Cardiac muscle cell (in vitro differentiated cells and primary cell): ENCODE results near the gene S100A2. TPM values are rescaled to one million over a fixed set of nuclear protein-coding genes. Genes with fewer than 3 reads are reported as not detected.

Experiments used
- DNase-seq, 2 donors: peaks; one replicate each; pipeline versions ENCODE4 v3.0.0 to v3.0.0-alpha.2; 2010 to 2017; ENCODE audit warnings: low read depth in 1 of 2, low spot score in 1 of 2
- H3K27ac ChIP-seq: fragments of 200-600 bp; sonication (generic); 2 replicates; pipeline ENCODE4 v1.5.1; 2016
- H3K27me3 ChIP-seq: fragments of 200-600 bp; sonication (generic); 2 replicates; pipeline ENCODE4 v1.6.0; 2016; ENCODE audit warnings: control low read depth
- H3K36me3 ChIP-seq: fragments of 200-600 bp; sonication (generic); 2 replicates; pipeline ENCODE4 v1.5.1; 2016; ENCODE audit warnings: control low read depth
- H3K4me1 ChIP-seq: fragments of 200-600 bp; sonication (generic); 2 replicates; pipeline ENCODE4 v1.8.1; 2017; ENCODE audit warnings: low read depth, mild to moderate bottlenecking, mixed run types
- H3K4me3 ChIP-seq: fragments of 200-600 bp; sonication (generic); 2 replicates; pipeline ENCODE4 v1.5.1; 2016; ENCODE audit warnings: mild to moderate bottlenecking
- H3K9me3 ChIP-seq: fragments of 200-600 bp; sonication (generic); 2 replicates; pipeline ENCODE4 v1.5.1; 2017; ENCODE audit warnings: low read depth, mild to moderate bottlenecking, control low read depth
- CTCF ChIP-seq: IDR thresholded peaks from 2 replicates; pipeline ENCODE4 v1.5.1; 2012; ENCODE audit warnings: low read depth, mild to moderate bottlenecking, low read length
- polyA plus RNA-seq: library from polyadenylated mRNA; unstranded; fragments of >200 nt; fragmentation: Nextera tagmentation; extraction: Ambion mirVana; gene quantifications from 2 replicates; pipeline ENCODE4 v1.2.1, GENCODE V29; 2016
- total RNA-seq: library from RNA; depleted of rRNA; stranded (reverse); fragments of >200 nt; gene quantifications from 2 replicates; pipeline ENCODE4 v1.2.3, GENCODE V29; 2016

The S100A2 gene
- total and polyA plus RNA-seq, 2 experiments from 2014 or later, result 2.3 TPM; not detected in 1

DNA sequence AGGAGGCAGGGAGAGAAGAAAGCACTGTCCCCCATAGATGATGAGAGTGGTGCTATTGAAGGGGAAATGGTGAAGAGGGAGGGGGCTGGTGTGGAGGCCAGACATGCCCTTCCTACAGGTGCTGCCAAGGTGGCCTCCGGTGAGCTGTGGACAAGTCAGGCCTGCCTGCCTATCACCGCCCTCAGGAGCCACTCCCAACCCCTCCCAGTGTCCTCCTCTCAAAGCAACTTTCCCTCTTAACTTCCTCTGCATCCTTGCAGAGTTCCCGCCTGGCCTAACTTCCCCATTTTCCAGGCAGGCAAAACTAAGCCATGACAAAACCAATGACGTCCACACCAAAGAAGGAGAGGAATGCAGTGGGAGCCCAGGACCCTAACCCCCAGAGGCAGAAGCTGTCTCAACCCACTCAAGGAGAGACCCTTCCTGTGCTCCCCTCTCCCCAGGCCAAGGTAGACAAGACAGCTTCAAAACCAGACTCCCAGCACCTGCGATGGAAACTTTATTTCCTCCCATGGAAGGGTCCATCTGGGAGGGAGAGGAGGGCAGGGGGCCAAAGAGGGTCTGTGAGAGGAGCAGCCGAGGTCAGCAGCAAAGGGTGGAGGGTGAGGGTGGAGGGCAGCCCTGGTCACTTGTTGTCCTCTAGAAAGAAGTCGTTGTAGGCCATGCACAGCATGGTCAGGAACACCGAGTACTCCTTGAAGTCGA is 28.8 kb downstream of the S100A2 start:
- H3K36me3 ChIP-seq, result no peaks in the 10 kb centered on the region
- H3K9me3 ChIP-seq, result no peaks in the 10 kb centered on the region
- H3K4me3 ChIP-seq, result no peak overlapping the region
- no peak for DNase-seq
- no peak for TF ChIP-seq CTCF
- peaks cover 11% of the 10 kb centered on the region for H3K4me1 ChIP-seq
- no peaks in the 10 kb centered on the region for H3K27me3 ChIP-seq
- no peak overlapping the region for H3K27ac ChIP-seq

- H3K4me1 ChIP-seq, result peaks cover 11% of the 10 kb centered on the region
- H3K27ac ChIP-seq, result no peak overlapping the region
- peak overlapping the region; percentile 17 for H3K4me3 ChIP-seq
- no peaks in the 10 kb centered on the region for H3K27me3 ChIP-seq
- no peaks in the 10 kb centered on the region for H3K9me3 ChIP-seq
- no peak for TF ChIP-seq CTCF
- H3K36me3 ChIP-seq, result no peaks in the 10 kb centered on the region
- DNase-seq, result peak; percentile 32 to 90
Measured at GRCh38 chr1:153536012-153536670, 29.5 kb downstream of the S100A2 start.

DNA sequence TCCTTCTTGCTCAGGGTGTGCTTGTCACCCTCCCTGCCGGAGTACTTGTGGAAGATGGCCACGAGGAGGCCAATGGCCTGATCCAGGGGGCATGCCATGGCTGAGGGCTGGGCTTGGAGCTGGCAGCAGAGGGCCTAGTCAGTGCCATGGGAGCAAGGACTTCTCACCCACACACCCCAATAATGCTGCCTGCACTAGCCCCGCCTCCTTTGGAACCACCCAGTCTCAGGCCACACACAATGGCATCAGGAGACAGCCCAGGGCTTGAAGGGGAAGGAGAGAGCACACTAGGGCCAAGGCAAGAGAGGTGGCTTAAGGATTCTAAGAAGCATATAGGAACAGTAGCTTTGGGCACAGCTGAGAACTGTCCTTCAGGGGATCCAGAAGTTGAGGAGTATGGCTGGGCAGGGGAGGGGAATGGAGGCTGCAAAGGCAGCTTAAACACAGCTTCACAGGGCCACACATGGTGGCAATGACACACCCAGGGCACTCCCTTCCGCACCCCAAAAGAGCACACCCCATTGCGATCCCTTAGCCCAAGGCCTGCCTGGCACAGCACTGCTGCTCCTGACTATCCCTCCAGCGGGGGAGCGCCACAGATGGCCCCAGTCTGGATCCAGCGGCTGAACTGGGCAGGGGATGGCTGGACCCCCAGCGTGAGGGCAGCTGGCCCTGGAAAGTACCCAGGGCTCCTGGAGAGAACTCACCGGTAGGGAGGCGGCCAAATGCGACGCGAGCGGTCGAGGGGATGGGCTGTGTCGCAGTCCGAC is 30.2 kb downstream of the S100A2 start, which contains the start of gene S100A6:
S100A6 (minus strand) TSS at position 750 of the 770 bp plus-strand sequence; CDS start at position 98, 652 bp downstream.
- DNase-seq, result peak in 1 of 2 donors; percentile 37
- H3K4me1 ChIP-seq, result peaks cover 11% of the 10 kb centered on the region
- no peaks in the 10 kb centered on the region for H3K27me3 ChIP-seq
- no peaks in the 10 kb centered on the region for H3K36me3 ChIP-seq
- TF ChIP-seq CTCF, result no peak
- no peak within 1 kb of the TSS for H3K27ac ChIP-seq
- H3K9me3 ChIP-seq, result no peaks in the 10 kb centered on the region
- peak within 1 kb of the TSS; percentile 17 for H3K4me3 ChIP-seq

DNA sequence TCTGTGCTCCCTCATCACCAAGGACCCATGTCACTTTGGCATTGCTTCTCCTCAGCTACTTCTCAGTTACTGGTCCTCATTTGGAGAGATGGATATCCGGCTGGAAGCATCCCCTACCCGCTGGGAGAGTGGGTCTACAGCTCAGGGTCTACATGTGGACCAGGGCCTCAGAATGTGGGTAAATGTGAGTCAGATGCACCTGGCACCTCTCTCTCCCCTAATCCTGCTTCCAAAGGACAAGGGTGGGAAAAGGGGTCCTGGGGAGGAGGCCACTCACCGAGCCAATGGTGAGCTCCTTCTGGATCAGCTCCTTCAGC is 30.8 kb downstream of the S100A2 start:
- no peaks in the 10 kb centered on the region for H3K36me3 ChIP-seq

More for the DNA sequence above, 30.8 kb downstream of the S100A2 start:
- Histone ChIP-seq H3K4me1 (peaks cover 11% of the 10 kb centered on the region), H3K27ac (no peak overlapping the region), H3K9me3 (no peaks in the 10 kb centered on the region), H3K4me3 (no peak overlapping the region), H3K27me3 (no peaks in the 10 kb centered on the region)
- no peak for DNase-seq
- TF ChIP-seq CTCF, result no peak
